ENCODE results near the gene ZBTB39. TPM values are rescaled to one million over a fixed set of nuclear protein-coding genes. Genes with fewer than 3 reads are reported as not detected.

ZBTB39 gene
- total RNA-seq, 1 experiment from 2014 or later = 7.6 TPM

- intact Hi-C loops (cut with micrococcal nuclease; ENCODE audit: unreplicated experiment) = no loop called here
Measured at GRCh38 chr12:57039016-57039798, 32.9 kb upstream of the ZBTB39 start.

DNA sequence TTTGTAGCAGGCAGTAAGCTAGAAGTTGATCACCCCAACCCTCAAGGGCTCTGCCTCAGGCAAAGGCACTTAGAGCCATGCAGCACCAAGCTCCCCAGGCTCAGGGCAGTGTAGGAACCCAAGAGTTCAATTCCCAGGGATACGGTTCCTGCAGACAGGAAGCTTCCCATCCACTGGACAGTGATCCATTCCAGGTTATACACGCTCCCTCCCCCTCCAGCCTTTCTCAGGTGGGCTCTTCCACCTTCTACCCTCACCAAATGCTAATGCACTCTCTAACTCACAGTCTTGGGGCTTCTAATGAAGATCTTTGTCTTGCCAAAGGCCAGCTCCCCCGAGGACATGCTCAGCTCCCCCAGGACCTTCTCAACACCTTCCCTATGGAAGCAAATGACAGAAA, 30.9 kb upstream of the ZBTB39 start:
- H3K9me2 ChIP-seq (ENCODE audit: insufficient read depth) = no peaks in the 10 kb centered on the region
- TF ChIP-seq CTCF (conservative IDR thresholded peaks at IDR 0.05) = no peak
- no peak for TF ChIP-seq EZH2 (IDR thresholded peaks at IDR 0.05; ENCODE audit: low read depth)
- H2AFZ ChIP-seq = no peak overlapping the region
- H3K79me2 ChIP-seq (ENCODE audit: low read depth) = no peaks in the 10 kb centered on the region
- peaks cover 45% of the 10 kb centered on the region for H3K27me3 ChIP-seq (ENCODE audit: insufficient read depth, low read depth)
- BruUV-seq (replicated peaks) = no TSS peak
- ChIA-PET CTCF (no interaction called here), POLR2A (ENCODE audit: unreplicated experiment) (no interaction called here)
- H3K36me3 ChIP-seq (ENCODE audit: low read depth) = no peaks in the 10 kb centered on the region
- DNase-seq = no peak
- intact Hi-C loops (cut with micrococcal nuclease; ENCODE audit: unreplicated experiment) = no loop called here
- no peaks in the 10 kb centered on the region for H4K20me1 ChIP-seq (ENCODE audit: insufficient read depth)
- no peaks in the 10 kb centered on the region for H3K9me3 ChIP-seq (ENCODE audit: insufficient read depth, low read depth)
- H3K4me2 ChIP-seq = no peak overlapping the region
- H3K27ac ChIP-seq = no peak overlapping the region
- H3K4me1 ChIP-seq (replicated peaks; ENCODE audit: insufficient read depth) = no peaks in the 10 kb centered on the region
- H3F3A ChIP-seq (ENCODE audit: insufficient read depth, low read depth) = no peaks in the 10 kb centered on the region
- H3K4me3 ChIP-seq = no peak overlapping the region

More at GRCh38 chr12:57039016-57039798, 32.9 kb upstream of the ZBTB39 start:
- ChIA-PET POLR2A (ENCODE audit: unreplicated experiment) (no interaction called here), CTCF (no interaction called here)
- BruUV-seq (replicated peaks) = no TSS peak
- H3K4me2 ChIP-seq = no peak overlapping the region
- H3K4me3 ChIP-seq = no peak overlapping the region
- no peaks in the 10 kb centered on the region for H3F3A ChIP-seq (ENCODE audit: insufficient read depth, low read depth)
- H2AFZ ChIP-seq = no peak overlapping the region
- no peaks in the 10 kb centered on the region for H3K4me1 ChIP-seq (replicated peaks; ENCODE audit: insufficient read depth)
- no peaks in the 10 kb centered on the region for H3K36me3 ChIP-seq (ENCODE audit: low read depth)
- H3K9me3 ChIP-seq (ENCODE audit: insufficient read depth, low read depth) = no peaks in the 10 kb centered on the region
- no peaks in the 10 kb centered on the region for H3K9me2 ChIP-seq (ENCODE audit: insufficient read depth)
- H4K20me1 ChIP-seq (ENCODE audit: insufficient read depth) = no peaks in the 10 kb centered on the region
- H3K79me2 ChIP-seq (ENCODE audit: low read depth) = no peaks in the 10 kb centered on the region
- TF ChIP-seq EZH2 (IDR thresholded peaks at IDR 0.05; ENCODE audit: low read depth) = no peak
- TF ChIP-seq CTCF (conservative IDR thresholded peaks at IDR 0.05) = no peak
- H3K27ac ChIP-seq = no peak overlapping the region
- no peak for DNase-seq
- peaks cover 63% of the 10 kb centered on the region for H3K27me3 ChIP-seq (ENCODE audit: insufficient read depth, low read depth)

- Histone ChIP-seq H3K79me2 (ENCODE audit: low read depth) (no peaks in the 10 kb centered on the region), H3K9me3 (ENCODE audit: insufficient read depth, low read depth) (no peaks in the 10 kb centered on the region), H4K20me1 (ENCODE audit: insufficient read depth) (no peaks in the 10 kb centered on the region), H3K27me3 (ENCODE audit: insufficient read depth, low read depth) (peaks cover 37% of the 10 kb centered on the region), H3K4me2 (no peak overlapping the region), H3K9me2 (ENCODE audit: insufficient read depth) (no peaks in the 10 kb centered on the region), H2AFZ (no peak overlapping the region), H3K36me3 (ENCODE audit: low read depth) (no peaks in the 10 kb centered on the region), H3F3A (ENCODE audit: insufficient read depth, low read depth) (no peaks in the 10 kb centered on the region), H3K4me1 (replicated peaks; ENCODE audit: insufficient read depth) (no peaks in the 10 kb centered on the region), H3K4me3 (no peak overlapping the region), H3K27ac (no peak overlapping the region)
- ChIA-PET POLR2A (ENCODE audit: unreplicated experiment) (no interaction called here), CTCF (interaction anchor here (0.6 kb wide), 1 partner anchor 12 kb away, joined by 3 read pairs; no protein-coding TSS in a partner anchor)
- intact Hi-C loops (cut with micrococcal nuclease; ENCODE audit: unreplicated experiment) = loop anchor here (2.0 kb wide), 1 partner anchor 57 kb away; no protein-coding TSS in a partner anchor
- no peak for TF ChIP-seq CTCF (conservative IDR thresholded peaks at IDR 0.05)
- TF ChIP-seq EZH2 (IDR thresholded peaks at IDR 0.05; ENCODE audit: low read depth) = no peak
- BruUV-seq (replicated peaks) = no TSS peak
- peak in 1 of 2 experiments; percentile 33 for DNase-seq
Measured at GRCh38 chr12:57033431-57033830, 27.1 kb upstream of the ZBTB39 start.
